Stimulated activated CD8-positive, alpha-beta memory T cell treated with anti-CD3 and anti-CD28 coated beads, Interleukin-7, amount 100 ng/mL, for 4 hours (primary cell): ENCODE data around the gene ARF1.

Experiments used
- DNase-seq, 2 donors: peaks; one replicate each; pipeline ENCODE4 v3.0.0-alpha.2; 2020; ENCODE audit warnings: low read depth in 2 of 2

ARF1 gene

GRCh38 chr1:228147768-228148167 lies 65.3 kb downstream of the ARF1 start:
- DNase-seq = no peak

- DNase-seq = no peak
Measured at GRCh38 chr1:228148196-228148861, 65.8 kb downstream of the ARF1 start.
